Measurements from ENCODE around the gene CDC42BPB.

CDC42BPB gene

GRCh38 chr14:102986810-102987579 lies 70.4 kb downstream of the CDC42BPB start:
- DNase-seq = no peak

GRCh38 chr14:102985665-102986064 lies 71.7 kb downstream of the CDC42BPB start:
- DNase-seq = no peak

- no peak for DNase-seq
These were observed 72.8 kb downstream of the CDC42BPB start for GRCh38 chr14:102984336-102985102.

- no peak for DNase-seq
These were observed 73.9 kb downstream of the CDC42BPB start for GRCh38 chr14:102983496-102983895.

GRCh38 chr14:102982852-102983470 lies 74.4 kb downstream of the CDC42BPB start:
- DNase-seq = no peak

- no peak for DNase-seq
These were observed 76.9 kb downstream of the CDC42BPB start for GRCh38 chr14:102980409-102980810.

GRCh38 chr14:102979406-102979805 lies 77.9 kb downstream of the CDC42BPB start:
- no peak for DNase-seq

- DNase-seq = no peak
These were observed 79.9 kb downstream of the CDC42BPB start for GRCh38 chr14:102977475-102977874.

- no peak for DNase-seq
These were observed 81.7 kb downstream of the CDC42BPB start for GRCh38 chr14:102975662-102976061.

- no peak for DNase-seq
These were observed 83.6 kb downstream of the CDC42BPB start for GRCh38 chr14:102973706-102974285.

- DNase-seq = no peak
These were observed 85.3 kb downstream of the CDC42BPB start for GRCh38 chr14:102971836-102972606.

- no peak for DNase-seq
These were observed 86.0 kb downstream of the CDC42BPB start for GRCh38 chr14:102971314-102971713.

GRCh38 chr14:102970496-102970895 lies 86.9 kb downstream of the CDC42BPB start:
- DNase-seq = no peak

- no peak for DNase-seq
These were observed 87.4 kb downstream of the CDC42BPB start for GRCh38 chr14:102969901-102970300.

GRCh38 chr14:102969060-102969791 lies 88.1 kb downstream of the CDC42BPB start:
- no peak for DNase-seq

- no peak for DNase-seq
These were observed 89.0 kb downstream of the CDC42BPB start for GRCh38 chr14:102968306-102968705.

- no peak for DNase-seq
These were observed 89.9 kb downstream of the CDC42BPB start for GRCh38 chr14:102967506-102967795.

- DNase-seq = no peak
These were observed 90.5 kb downstream of the CDC42BPB start for GRCh38 chr14:102966681-102967505.

- no peak for DNase-seq
These were observed 91.2 kb downstream of the CDC42BPB start for GRCh38 chr14:102965971-102966655.

GRCh38 chr14:102965282-102965681 lies 92.1 kb downstream of the CDC42BPB start:
- no peak for DNase-seq

Measured in activated gamma-delta T cell treated with Interleukin-2 at 50 U/mL for 16 hours (primary cell).